GM13976 (cell line): ENCODE data around the gene PANX2.
A peak's percentile ranks its signal among the peaks of the same experiment; 100 is the strongest.
"Not testable (repeated sequence)": the region's sequence is repeated elsewhere in the genome, so short reads cannot be mapped to it uniquely, and the experiment has no call there.

Experiments
- DNase-seq: peaks from one replicate; pipeline ENCODE4 v3.0.0; 2012; ENCODE audit warnings: low spot score
- CTCF ChIP-seq: IDR thresholded peaks from 2 replicates; pipeline ENCODE4 v1.5.1; 2012; ENCODE audit warnings: borderline replicate concordance, mild to moderate bottlenecking; ENCODE audit not compliant: insufficient read depth; ENCODE audit errors: extremely low read depth, missing control alignments, control extremely low read depth
- in situ Hi-C: fragments of 300-500 bp; cut with MboI; formaldehyde crosslinking; loops from one replicate; pipeline ENCODE4 v1.12.0; 2022; ENCODE audit warnings: low sequenced_read_pairs, mixed read lengths, inconsistent platforms; ENCODE audit not compliant: unreplicated experiment

PANX2 gene

GRCh38 chr22:50131894-50132293 lies 38.6 kb upstream of the PANX2 start:
- in situ Hi-C loops = no loop called here
- TF ChIP-seq CTCF = no peak
- no peak for DNase-seq

- in situ Hi-C loops = no loop called here
- no peak for DNase-seq
- no peak for TF ChIP-seq CTCF
These were observed 36.0 kb upstream of the PANX2 start for GRCh38 chr22:50134481-50134880.

GRCh38 chr22:50136581-50137015 lies 33.9 kb upstream of the PANX2 start:
- in situ Hi-C loops = no loop called here
- DNase-seq = no peak
- no peak for TF ChIP-seq CTCF

GRCh38 chr22:50137277-50137676 lies 33.3 kb upstream of the PANX2 start:
- DNase-seq, in situ Hi-C loops: not testable (repeated sequence)

GRCh38 chr22:50138041-50138440 lies 32.5 kb upstream of the PANX2 start:
- TF ChIP-seq CTCF = no peak
- in situ Hi-C loops = no loop called here
- DNase-seq = no peak

- no peak for DNase-seq
- in situ Hi-C loops = no loop called here
- no peak for TF ChIP-seq CTCF
These were observed 31.5 kb upstream of the PANX2 start for GRCh38 chr22:50138988-50139387.

- in situ Hi-C loops = no loop called here
- DNase-seq = peak; percentile 24
- no peak for TF ChIP-seq CTCF
These were observed 30.6 kb upstream of the PANX2 start for GRCh38 chr22:50139843-50140415.
